ENCODE measurements around the gene DGKI.

DGKI gene

DNA sequence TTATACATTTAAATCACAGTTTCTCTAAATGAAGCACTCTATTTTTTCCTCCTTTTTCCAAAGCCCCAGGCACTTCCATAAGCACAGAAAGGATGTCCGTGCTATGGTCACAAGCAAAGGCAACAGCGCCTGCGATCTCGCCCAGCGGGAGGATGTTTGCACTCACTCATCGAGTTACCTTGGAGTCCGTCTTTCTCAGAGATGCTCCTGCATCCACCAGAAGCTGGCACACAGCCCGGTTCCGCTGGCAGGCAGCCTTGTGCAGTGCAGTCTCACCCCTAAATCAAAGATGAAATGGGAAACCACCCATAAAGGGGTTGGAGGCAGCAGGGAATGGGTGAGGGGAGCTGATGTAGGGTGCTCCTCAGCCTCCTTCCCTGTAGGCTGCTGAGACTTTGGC, 451.4 kb downstream of the DGKI start:
- DNase-seq = no peak

DNA sequence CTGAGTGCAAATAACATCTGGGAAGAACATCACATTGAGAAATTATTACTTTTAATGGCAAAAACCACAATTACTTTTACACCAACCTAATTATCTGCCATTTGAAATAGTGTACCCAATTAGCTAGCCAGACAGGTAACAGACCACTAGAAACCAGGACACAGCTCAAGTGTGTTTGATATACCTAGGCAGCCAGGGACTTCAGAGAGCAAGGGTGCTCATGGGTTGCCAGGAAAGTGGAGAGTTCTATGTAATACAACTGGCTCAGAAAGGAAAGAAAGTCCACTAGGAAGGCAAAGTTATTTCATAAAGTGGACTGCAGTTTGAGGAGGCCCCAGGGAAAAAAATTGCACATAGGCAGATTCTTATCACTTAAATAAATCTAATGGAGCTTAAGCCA, 453.2 kb downstream of the DGKI start:
- no peak for DNase-seq

DNA sequence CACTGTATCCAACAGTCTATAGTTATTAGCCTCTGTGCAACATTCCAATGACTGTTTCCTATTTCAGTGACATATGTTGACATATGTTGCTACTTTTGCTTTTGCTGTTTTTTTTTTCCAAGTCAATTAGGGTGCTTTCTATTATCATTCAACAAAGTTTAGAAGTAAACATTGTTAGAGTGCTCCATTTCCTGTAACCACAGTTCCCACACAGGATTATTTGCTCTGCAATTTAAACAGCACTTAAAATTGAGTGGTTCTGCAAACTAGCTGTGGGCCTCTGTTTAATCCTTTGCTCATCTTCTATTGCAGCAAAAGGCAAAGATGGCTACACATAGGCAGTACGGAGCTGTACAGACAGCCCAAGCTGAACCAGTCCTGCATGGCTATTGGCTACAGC, 456.7 kb downstream of the DGKI start:
- DNase-seq = no peak

DNA sequence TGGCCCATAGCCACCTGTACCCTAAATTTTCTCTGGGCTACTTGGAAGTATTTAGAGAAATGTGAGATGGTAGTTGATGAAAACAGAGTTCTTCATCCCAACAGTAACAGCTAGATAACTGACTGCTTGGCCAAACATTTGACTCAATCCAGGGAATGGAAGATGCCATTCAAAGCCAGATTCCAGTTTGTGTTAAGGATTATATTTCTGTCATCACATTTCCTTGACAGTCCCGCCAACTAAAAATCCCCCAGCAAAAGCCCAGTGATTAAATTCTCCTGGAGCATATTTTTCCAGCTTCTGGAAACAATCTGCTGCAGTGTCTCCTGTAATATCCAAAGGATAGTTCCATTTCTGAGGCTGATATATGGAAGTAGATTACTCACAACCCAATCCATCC, 457.9 kb downstream of the DGKI start:
- DNase-seq = no peak

DNA sequence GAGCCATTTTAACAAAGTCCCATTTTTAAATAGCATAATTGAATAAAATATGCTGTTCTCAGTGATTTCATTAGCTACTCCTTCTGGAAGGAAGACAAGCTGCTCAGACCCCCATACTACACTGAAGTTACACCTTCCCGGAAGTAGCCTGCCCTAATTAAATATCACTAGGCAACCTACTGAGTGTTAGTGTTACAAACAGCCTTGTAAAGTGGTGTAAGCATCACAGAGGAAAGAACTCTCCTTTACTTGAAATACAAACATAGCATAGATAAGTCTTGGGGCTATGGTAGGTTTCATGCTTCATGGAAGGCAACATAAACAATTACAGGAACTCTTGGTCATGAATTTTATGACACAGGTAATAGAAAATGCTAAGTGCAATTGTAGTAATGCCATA, 459.8 kb downstream of the DGKI start:
- no peak for DNase-seq

DNA sequence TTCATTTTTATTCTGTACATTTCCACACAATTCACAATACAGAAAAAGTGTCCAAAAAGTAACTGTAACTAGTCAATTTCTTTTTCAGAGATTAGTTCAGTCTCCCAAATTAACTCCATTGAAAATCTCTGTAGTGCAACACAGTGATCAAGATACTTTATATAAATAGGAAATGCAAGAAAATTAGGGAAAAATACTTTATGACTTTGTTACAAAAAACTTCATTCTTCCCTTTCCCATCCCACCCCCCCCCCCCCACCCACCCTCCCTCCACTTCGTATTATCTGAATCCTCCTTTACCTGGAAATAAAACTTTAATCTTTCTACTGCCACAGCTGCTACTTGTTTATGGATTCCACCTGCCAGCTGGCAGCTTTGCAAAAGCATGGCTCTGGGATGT, 465.7 kb downstream of the DGKI start:
- no peak for DNase-seq

DNA sequence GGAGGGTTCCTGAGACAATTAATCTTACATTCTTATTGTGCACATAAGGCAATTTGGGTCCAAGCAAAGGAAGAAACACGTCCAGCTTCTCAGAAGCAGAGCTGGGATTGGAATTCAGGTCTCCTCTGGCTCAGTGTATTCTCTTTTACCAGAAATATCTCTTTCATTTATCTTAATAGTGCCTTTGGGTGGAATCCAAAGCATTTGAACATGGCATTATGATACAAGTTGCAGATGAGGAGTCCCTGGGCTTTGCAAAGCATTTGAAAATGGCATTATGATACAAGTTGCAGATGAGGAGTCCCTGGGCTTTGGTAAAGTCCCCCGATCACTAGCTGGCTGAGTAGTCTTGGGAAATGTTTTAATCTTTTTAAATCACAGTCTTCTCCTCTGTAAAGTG, 473.3 kb downstream of the DGKI start:
- DNase-seq = no peak

DNA sequence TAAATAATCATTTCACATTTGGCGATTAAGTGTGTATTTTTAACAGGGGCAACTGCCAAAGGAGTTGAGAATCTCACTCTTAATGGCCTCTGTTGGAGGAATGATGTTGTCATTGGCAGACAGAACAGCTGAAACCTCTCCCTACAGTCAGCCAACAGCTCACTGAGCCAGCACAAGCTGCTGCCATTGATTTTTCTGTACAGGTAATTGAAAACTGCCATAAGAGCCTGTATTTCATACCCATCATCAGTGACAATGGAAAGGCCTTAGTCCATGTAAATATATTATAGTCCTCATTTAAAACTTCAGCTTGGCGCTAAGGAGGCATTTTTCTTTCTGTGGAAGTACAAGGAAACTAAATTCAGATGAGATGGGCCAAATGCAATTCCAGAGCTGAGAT, 475.2 kb downstream of the DGKI start:
- DNase-seq = no peak

DNA sequence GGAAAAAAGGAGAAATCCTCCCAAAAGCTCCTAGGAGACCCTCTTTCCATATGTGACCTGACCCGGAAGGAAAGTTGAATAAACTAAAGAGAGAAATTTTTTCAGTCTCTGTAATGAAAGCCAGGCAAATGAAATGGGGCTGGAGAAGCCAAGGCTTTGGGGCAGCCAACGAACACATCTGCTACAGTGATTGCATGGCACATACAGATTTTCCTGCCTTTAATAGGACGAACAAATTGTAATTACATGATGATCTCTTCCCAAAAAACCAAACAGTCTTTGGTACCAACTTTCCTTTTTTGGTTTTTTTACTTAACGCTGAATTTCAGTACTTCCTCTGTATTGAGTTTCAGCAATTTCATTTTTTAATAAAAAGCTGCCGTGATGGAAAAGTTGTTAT, 479.8 kb downstream of the DGKI start:
- DNase-seq = no peak

DNA sequence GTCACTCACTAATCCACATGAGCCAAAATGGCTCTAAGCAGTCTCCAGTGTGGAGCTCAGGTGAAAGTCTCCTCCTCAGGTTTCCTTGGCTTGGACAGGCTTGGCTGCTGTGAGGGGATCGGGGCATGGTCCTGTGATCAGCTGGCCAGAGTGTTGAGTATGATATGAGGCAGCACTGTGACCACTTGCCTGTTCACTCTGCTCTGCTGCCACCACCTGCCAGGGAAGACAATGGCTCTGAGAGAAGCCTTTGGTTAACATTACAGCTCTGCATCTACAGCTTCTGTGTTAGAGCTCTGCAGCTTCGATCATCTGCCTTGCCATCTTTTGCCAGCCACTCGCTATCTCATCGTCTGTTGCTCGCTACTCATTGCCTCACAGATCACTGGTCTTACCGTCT, 483.1 kb downstream of the DGKI start:
- DNase-seq = no peak

DNA sequence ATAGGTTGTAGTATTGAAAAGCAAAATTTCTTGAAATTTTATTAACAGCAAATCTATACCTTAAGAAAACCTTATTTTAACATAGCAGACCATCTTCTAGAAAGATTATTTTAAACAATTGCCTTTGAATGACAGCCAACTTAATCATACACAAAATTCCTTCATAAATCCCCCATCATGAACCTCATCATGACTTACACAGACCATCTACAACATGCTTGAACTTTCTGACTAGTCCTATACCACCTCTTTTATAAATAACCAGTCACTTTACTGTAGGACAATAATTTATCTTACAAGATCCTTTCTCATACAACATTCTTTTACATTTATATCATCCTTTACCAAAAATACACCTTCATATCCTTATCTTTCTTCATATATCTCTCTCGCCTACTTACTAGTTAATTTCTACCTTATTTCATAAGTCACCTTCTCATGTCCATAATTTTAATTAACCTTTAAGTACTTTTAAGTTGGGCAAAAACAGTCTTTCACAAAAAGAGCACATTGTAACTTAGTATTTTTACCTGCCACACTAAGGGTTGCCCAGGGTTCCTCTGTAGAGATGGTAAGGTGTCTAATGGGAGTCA, 486.6 kb downstream of the DGKI start:
- no peak for DNase-seq

DNA sequence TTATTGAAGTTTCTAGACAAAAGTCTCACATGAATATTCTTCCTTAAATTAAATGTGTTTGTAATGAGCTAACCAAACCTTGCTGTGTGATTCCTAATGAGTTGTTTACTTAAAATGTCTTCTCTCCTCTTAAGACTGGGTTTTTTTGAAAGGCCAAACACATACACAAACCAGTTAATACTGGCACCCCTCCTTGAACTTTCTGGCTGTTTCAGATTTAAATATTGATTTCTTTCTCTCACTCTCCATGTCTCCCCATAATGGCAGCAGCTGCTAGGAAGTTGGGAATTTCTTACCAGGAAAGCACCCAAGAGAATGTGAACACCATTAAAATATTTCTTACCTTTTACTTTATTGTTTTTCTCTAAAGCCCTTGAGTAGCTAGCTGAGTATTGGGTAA, 491.8 kb downstream of the DGKI start:
- no peak for DNase-seq

DNA sequence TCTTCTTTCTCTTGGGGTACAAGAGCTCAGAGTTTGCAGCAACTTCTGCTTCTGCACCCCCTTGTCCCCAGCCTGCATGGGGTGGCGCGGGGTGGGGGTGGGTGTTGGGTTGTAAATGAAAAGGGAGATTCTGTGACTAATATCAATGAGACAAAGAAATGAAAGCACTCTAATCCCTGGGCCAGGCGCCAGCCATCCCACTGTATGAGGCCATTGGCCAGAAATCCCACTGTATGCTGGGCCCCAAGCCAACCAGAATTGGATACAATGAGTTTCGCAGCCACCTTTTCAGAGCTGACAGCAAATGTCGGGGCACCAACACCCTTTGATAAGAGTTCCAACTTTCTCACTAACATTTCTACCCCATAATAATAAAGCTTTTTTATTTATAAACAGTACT, 492.4 kb downstream of the DGKI start:
- no peak for DNase-seq

DNA sequence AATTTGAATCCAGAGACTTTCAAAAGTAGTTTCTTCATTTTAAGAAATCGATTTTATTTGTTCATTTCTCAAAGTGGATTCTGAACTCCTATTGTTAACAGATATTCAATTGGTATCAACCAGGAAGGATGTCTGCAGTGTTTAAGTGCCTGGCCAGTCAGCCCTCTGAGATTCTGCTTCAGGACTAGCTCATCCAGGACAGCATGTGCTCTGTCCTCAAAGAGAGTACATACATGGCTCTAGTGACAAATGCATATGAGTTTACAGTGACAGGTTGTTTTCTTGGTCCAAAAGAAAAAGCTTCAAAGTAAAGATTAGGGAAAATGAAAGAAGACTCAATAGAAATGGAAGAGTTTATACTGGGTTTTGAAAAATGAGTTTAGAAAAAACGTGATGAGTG, 494.8 kb downstream of the DGKI start:
- DNase-seq = no peak

DNA sequence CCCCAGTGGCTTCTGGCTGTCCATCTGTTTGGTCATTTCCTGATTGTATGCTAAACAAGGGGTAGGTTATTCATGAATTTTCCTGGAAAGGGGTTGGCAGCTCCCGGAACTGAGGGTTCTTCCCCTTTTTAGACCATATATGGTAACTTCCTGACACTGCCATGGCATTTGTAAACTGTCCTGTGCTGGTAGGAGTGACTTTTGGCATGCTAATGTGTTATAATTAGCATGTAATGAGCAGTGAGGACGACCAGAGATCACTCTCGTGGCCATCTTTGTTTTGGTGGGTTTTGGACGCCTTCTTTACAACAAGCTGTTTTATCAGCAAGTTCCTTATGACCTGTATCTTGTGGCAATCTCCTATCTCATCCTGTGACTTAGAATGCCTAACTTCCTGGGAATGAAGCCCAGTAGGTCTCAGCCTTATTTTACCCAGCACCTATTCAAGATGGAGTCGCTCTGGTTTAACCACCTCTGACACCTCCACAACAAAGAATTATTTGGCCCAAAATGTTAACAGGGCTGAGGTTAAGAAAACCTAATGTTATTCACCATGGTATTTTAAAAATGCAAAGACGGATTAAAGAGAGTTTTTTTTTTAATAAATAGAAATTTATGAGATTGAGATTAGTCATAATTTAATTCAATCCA, 500.9 kb downstream of the DGKI start:
- no peak for DNase-seq

DNA sequence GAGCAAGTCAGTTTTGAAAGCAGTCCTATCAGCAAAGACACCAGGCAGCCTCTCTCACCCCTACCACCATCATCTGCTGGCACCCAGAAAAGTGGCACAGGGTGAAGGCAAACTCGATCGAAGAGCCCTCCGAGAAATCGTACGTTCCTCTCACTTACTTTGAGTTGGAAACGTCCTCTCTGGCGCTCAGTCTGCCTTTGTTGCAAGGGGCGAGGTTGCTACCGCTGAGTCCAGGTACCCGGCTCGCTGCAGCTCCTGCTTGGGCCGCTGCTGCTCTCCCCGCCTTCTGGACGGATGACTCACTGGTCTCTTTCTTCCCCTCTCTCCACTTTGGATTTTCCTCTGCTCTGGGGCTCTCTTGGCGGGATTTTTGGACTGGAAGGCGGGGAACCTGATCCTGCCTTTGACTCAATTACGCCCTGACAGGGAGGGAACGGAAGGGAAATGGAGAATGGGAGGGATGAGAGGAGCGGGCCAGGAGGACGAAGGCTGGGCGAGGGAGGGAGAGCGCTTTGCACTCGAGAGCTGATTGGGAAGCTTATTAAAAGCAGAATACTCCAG, 503.4 kb downstream of the DGKI start, which contains the start of gene PTN:
PTN (minus strand) TSS at position 453 of the 561 bp plus-strand sequence. CDS start 88,760 bp downstream, outside the sequence.
- no peak for DNase-seq

DNA sequence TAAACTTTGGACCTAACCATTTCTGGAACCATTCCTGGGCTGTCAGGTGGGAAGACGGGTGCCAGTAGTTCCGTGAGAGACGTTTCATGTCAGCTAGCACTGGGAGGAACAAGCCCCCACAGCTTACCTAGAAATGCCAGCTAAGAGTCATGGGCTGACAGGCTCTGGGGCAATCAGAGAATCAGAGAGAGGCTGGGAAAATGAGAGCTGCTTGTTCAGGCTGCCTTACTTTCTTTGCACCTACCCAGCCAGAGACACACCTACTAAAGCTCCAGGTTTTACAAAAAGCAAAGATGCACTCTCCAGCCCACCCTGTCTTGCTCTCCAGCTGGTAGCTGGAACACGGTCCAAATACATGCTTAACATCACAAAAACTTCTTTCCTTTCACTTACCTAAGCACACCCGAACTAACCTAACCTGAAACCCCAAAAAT, 503.9 kb downstream of the DGKI start:
- no peak for DNase-seq

DNA sequence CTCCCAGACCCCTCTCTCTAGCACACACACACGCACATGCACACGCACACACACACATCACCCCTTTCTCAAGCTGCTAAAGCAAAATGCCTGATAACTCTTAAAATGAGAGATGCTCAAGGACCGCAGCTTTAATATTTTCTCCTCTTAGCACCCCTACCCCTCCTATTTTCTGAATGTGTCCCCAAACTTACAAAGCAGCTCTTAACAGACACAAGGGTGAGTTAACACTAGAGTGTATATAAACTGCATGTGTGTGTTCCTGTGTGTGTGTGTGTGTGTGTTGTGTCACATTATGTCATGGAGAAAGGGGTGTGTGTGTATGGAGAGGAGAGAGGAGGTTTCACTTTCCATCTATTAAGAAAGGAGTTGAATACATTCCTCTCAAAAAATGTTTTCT, 504.5 kb downstream of the DGKI start:
- no peak for DNase-seq

DNA sequence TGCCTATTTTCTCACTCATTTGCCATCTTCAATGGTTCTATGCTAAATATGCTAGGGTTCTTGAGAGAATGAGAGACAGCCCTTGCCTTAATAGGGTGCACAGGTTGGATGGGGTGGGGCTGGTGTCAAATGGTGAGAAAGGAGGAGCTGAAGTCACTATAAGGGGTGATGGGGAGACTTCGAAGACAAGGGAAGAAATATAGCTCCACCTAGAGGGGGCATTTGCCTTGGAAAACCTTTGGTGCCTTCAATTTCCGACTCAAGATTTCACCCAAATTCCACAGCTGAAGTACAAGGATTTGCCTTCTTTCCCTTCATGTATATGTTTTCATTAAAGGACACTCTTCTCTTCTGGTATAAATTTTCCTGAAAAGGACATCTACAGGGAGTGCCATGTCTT, 508.9 kb downstream of the DGKI start:
- no peak for DNase-seq

DNA sequence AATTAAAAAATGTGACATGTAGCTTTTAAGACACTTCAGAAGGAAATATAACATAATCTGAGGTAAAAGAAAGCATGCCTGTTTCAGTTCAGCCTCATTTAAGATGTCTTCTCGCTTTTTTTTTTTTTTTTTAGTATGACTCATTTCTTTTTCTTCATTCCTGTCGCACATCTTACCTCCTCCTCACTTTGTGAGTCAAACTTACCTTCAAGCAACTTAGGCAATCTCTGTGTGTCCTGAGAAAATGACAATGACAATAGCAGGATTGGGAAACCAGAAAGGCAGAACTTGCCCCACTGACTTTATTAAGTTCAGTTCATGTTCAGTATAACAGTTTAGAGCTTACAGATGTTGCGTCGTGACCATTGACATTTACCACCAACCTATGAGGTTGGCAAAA, 511.0 kb downstream of the DGKI start:
- no peak for DNase-seq

DNA sequence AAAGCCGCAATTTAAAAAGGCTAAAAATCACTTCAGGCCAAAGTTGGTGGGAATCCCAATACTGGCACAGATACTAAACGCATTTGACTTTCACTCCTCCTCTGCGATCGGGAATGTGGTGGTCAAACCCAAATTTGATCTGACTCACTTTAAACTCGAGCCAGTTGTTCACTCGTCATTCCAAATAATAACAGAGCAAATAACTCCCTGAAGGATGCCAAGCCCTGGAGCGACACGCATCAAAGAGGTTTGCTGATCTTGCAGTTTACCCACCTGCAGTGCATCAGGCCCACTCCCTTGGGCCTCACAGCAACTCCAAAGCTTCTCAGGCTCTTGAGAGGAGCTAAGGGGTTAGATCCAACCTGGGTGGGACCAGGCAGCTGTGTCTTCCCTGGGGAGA, 515.4 kb downstream of the DGKI start:
- DNase-seq = no peak
